Duodenal mucosa (tissue), 2 donors: Measurements from ENCODE around the gene EVL.

Source experiments
- H3K27ac ChIP-seq: one replicate; pipeline ENCODE4 v1.7.0; 2013; ENCODE audit warnings: low read depth, low read length
- H3K27me3 ChIP-seq, 2 donors: one replicate each; pipeline ENCODE4 v1.7.0; 2013; ENCODE audit warnings: low read length in 2 of 2, control low read depth in 1 of 2; ENCODE audit not compliant: insufficient read depth in 2 of 2, control insufficient read depth in 1 of 2
- H3K36me3 ChIP-seq, 2 donors: one replicate each; pipeline ENCODE4 v1.7.0; 2013; ENCODE audit warnings: low read length in 2 of 2, control low read depth in 1 of 2; ENCODE audit not compliant: insufficient read depth in 2 of 2, control insufficient read depth in 1 of 2
- H3K4me1 ChIP-seq, 2 donors: one replicate each; pipeline ENCODE4 v1.7.0; 2013; ENCODE audit warnings: low read length in 2 of 2, control low read depth in 1 of 2; ENCODE audit not compliant: insufficient read depth in 2 of 2, control insufficient read depth in 1 of 2
- H3K4me3 ChIP-seq, 2 donors: one replicate each; pipeline ENCODE4 v1.7.0; 2013; ENCODE audit warnings: low read length in 2 of 2, low read depth in 1 of 2
- H3K9ac ChIP-seq, 2 donors: one replicate each; pipeline ENCODE4 v1.7.0; 2013; ENCODE audit warnings: low read length in 2 of 2, low read depth in 1 of 2
- H3K9me3 ChIP-seq, 2 donors: one replicate each; pipeline ENCODE4 v1.7.0; 2013; ENCODE audit warnings: low read length in 2 of 2, control low read depth in 1 of 2; ENCODE audit not compliant: control insufficient read depth in 1 of 2

EVL gene, protein sequence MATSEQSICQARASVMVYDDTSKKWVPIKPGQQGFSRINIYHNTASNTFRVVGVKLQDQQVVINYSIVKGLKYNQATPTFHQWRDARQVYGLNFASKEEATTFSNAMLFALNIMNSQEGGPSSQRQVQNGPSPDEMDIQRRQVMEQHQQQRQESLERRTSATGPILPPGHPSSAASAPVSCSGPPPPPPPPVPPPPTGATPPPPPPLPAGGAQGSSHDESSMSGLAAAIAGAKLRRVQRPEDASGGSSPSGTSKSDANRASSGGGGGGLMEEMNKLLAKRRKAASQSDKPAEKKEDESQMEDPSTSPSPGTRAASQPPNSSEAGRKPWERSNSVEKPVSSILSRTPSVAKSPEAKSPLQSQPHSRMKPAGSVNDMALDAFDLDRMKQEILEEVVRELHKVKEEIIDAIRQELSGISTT

GRCh38 chr14:100065111-100065871 lies at the start of gene EVL:
EVL (plus strand) TSS chr14:100065422; CDS start chr14:100065501, 79 bp downstream.
- Histone ChIP-seq H3K4me3 (peak within 1 kb of the TSS; percentile 37 to 64), H3K27ac (peak within 1 kb of the TSS; percentile 45), H3K4me1 (peaks cover 13 to 19% of the 10 kb centered on the region in 2 donors), H3K27me3 (no peaks in the 10 kb centered on the region), H3K36me3 (no peaks in the 10 kb centered on the region), H3K9ac (peak within 1 kb of the TSS; percentile 16), H3K9me3 (no peaks in the 10 kb centered on the region)

DNA sequence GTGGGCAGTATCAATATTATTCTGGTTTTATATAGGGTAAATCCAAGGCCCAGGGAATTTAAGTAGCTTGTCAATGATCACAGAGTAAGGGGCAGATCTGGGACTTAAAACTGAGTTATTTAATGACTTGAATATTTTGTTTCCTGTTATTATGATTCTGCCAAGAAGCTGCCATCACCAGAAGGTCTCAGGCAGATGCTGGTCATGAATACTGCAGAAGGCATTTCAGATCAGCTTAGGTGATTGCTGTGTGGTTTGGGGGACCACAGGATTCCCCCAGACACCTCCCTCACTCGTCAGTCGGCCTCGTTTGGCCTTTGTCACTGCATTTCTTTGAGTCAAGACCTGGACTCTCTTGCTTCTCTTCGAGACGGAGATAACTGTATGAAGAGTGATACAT lies 47.7 kb upstream of the EVL start:
- H3K9me3 ChIP-seq = no peaks in the 10 kb centered on the region
- no peaks in the 10 kb centered on the region for H3K36me3 ChIP-seq
- H3K4me3 ChIP-seq = no peak overlapping the region
- peaks cover 21 to 38% of the 10 kb centered on the region in 2 donors for H3K4me1 ChIP-seq
- no peaks in the 10 kb centered on the region for H3K27me3 ChIP-seq
- no peak overlapping the region for H3K9ac ChIP-seq
- H3K27ac ChIP-seq = no peak overlapping the region

DNA sequence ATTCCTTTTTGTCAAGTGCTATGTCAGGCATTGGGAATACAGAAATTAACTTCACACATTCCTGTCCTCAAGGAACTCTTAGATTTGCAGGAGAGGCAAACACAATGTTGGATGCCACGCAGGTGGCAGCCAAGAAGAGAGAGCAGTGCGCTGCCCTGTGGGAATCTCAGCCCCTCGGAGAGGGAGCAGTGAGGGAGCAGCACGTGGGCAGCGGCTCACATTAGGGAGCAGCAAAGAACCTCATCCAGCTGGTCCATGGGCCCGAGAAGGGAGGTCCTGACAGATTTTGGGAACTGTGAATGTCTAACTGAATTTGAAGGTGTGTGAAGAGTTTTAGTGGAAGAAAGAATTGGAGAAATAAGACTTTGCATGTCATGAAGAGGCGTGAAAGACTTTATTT lies 47.2 kb upstream of the EVL start:
- H3K4me3 ChIP-seq = no peak overlapping the region
- peaks cover 21 to 40% of the 10 kb centered on the region in 2 donors for H3K4me1 ChIP-seq
- H3K9ac ChIP-seq = no peak overlapping the region
- H3K36me3 ChIP-seq = no peaks in the 10 kb centered on the region
- no peak overlapping the region for H3K27ac ChIP-seq
- H3K9me3 ChIP-seq = no peaks in the 10 kb centered on the region
- no peaks in the 10 kb centered on the region for H3K27me3 ChIP-seq

GRCh38 chr14:100018482-100018881 lies 46.7 kb upstream of the EVL start:
- peaks cover 21 to 40% of the 10 kb centered on the region in 2 donors for H3K4me1 ChIP-seq
- H3K9me3 ChIP-seq = no peaks in the 10 kb centered on the region
- no peak overlapping the region for H3K9ac ChIP-seq
- no peaks in the 10 kb centered on the region for H3K27me3 ChIP-seq
- no peaks in the 10 kb centered on the region for H3K36me3 ChIP-seq
- H3K4me3 ChIP-seq = no peak overlapping the region
- H3K27ac ChIP-seq = no peak overlapping the region

GRCh38 chr14:100019156-100019744 lies 46.0 kb upstream of the EVL start:
- Histone ChIP-seq H3K9ac (no peak overlapping the region), H3K4me1 (peaks cover 22 to 42% of the 10 kb centered on the region in 2 donors), H3K9me3 (no peaks in the 10 kb centered on the region), H3K27ac (no peak overlapping the region), H3K4me3 (no peak overlapping the region), H3K36me3 (no peaks in the 10 kb centered on the region), H3K27me3 (no peaks in the 10 kb centered on the region)

DNA sequence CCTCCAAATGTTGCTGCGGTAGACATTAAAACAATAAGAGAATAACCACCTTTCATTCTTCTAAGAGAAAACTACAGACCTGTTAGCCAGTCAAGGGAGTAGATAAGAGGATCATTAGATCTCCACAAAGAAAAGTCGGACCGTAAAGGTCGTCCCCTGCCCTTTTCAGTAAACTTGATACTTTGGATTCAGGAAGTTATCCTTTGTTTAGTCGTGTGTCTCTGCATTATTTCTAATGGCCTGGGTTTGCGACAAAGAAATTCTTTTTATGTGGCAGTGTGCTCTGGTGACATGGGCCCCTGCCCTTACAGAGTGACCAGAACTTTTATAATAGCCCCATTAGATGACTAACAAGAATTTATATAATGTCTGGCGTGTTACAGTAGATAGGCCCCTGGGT lies 44.6 kb upstream of the EVL start:
- H3K27ac ChIP-seq = no peak overlapping the region
- no peaks in the 10 kb centered on the region for H3K27me3 ChIP-seq
- no peak overlapping the region for H3K9ac ChIP-seq
- H3K36me3 ChIP-seq = no peaks in the 10 kb centered on the region
- no peak overlapping the region for H3K4me3 ChIP-seq
- no peaks in the 10 kb centered on the region for H3K9me3 ChIP-seq
- H3K4me1 ChIP-seq = peaks cover 25 to 49% of the 10 kb centered on the region in 2 donors

DNA sequence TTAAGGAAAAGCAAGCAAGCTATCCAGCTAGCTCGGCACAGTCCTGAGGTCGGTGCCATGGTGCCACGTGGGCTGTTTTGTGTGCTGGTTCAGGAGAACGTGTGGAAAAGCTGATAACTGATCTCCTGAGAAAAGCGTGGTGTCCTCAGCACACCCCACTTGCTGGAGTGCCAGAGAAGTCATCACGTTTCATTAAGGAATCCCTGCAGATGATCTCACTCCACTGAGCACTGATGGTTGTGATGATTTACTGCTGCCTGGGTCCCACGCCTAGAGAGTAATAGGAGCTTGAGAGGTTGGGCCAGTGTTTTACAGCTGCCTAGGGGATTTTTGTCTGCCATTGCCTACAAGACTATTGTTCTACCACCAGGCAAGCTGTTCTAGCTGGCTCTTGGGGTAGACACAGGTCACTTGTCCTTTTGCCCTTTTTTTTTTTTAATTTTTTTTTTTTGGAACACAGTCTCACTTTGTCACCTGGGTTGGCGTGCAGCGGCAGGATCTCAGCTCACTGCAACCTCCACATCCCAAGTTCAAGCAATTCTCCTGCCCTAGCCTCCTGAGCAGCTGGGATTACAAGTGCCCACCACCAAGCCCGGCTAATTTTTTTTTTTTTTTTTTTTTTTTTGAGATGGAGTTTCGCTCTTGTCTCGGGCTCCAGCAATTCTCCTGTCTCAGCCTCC lies 42.3 kb upstream of the EVL start:
- no peak overlapping the region for H3K9ac ChIP-seq
- H3K4me3 ChIP-seq = no peak overlapping the region
- no peaks in the 10 kb centered on the region for H3K36me3 ChIP-seq
- no peaks in the 10 kb centered on the region for H3K27me3 ChIP-seq
- peaks cover 25 to 49% of the 10 kb centered on the region in 2 donors for H3K4me1 ChIP-seq
- H3K27ac ChIP-seq = no peak overlapping the region
- H3K9me3 ChIP-seq = no peaks in the 10 kb centered on the region

- no peaks in the 10 kb centered on the region for H3K9me3 ChIP-seq
- no peak overlapping the region for H3K4me3 ChIP-seq
- H3K36me3 ChIP-seq = no peaks in the 10 kb centered on the region
- peaks cover 29 to 36% of the 10 kb centered on the region in 2 donors for H3K4me1 ChIP-seq
- no peaks in the 10 kb centered on the region for H3K27me3 ChIP-seq
- H3K27ac ChIP-seq = no peak overlapping the region
- no peak overlapping the region for H3K9ac ChIP-seq
These were observed 40.1 kb upstream of the EVL start for GRCh38 chr14:100025111-100025510.

GRCh38 chr14:100027771-100028490 lies 37.3 kb upstream of the EVL start:
- Histone ChIP-seq H3K36me3 (no peaks in the 10 kb centered on the region), H3K27ac (no peak overlapping the region), H3K9ac (no peak overlapping the region), H3K9me3 (no peaks in the 10 kb centered on the region), H3K4me3 (no peak overlapping the region), H3K4me1 (peaks cover 26 to 27% of the 10 kb centered on the region in 2 donors), H3K27me3 (no peaks in the 10 kb centered on the region)
